Measurements from ENCODE around the gene HSPG2. TPM values are rescaled to one million over a fixed set of nuclear protein-coding genes. Genes with fewer than 3 reads are reported as not detected.
"Not testable (repeated sequence)": the region's sequence is repeated elsewhere in the genome, so short reads cannot be mapped to it uniquely, and the experiment has no call there.

Gene HSPG2
- total RNA-seq, 1 donor, result 265 TPM

DNA sequence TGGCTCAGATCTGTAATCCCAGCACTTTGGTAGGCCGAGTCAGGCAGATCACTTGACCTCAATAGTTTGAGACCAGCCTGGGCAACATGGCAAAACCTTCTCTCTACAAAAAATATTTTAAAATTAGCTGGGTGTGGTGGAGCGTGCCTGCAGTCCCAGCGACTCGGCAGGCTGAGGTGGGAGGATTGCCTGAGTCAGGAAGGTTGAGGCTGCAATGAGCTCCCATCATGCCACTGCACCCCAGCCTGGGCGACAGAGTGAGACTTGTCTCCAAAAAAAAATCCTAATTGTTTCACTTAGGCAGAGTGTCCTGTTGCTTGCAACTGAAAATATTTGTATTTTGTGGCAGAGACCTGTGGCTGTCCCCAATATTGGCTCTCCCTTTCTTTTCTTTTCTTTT lies 32.0 kb upstream of the HSPG2 start:
- H3K27me3 ChIP-seq (ENCODE audit: insufficient read depth, low read length); H2AFZ ChIP-seq (ENCODE audit: low read length); H3K4me2 ChIP-seq (ENCODE audit: insufficient read depth, low read length); H4K20me1 ChIP-seq (ENCODE audit: insufficient read depth, low read length); H3K79me2 ChIP-seq (ENCODE audit: insufficient read depth, low read length); H3K9me3 ChIP-seq (ENCODE audit: low read depth, low read length); H3K27ac ChIP-seq (ENCODE audit: low read depth, low read length); H3K36me3 ChIP-seq (ENCODE audit: insufficient read depth, low read length); DNase-seq (ENCODE audit: insufficient read length, low spot score, missing footprints); H3K4me3 ChIP-seq (ENCODE audit: insufficient read depth, low read length): not testable (repeated sequence)
- peaks cover 12% of the 10 kb centered on the region for H3K4me1 ChIP-seq (ENCODE audit: insufficient read depth, low read length)

DNA sequence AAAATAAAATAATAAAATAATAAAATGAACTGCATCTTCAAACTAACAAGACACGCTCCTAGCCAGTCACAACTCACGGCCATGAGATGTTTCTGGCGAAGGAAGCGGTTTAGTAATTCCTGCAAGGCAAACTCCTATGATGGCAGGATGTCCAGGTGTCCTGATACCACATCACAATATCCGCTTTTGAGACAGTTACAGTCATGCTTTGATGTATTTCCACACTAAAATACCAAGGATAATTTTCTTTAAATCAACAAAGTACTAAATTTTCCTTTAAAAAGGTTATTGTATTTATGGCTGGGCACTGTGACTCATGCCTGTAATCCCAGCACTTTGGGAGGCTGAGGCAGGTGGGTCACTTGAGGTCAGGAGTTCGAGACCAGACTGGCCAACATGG lies 30.1 kb upstream of the HSPG2 start:
- not testable (repeated sequence) for H3K9me3 ChIP-seq (ENCODE audit: low read depth, low read length); H2AFZ ChIP-seq (ENCODE audit: low read length); H3K79me2 ChIP-seq (ENCODE audit: insufficient read depth, low read length); H3K27ac ChIP-seq (ENCODE audit: low read depth, low read length); H3K27me3 ChIP-seq (ENCODE audit: insufficient read depth, low read length); H4K20me1 ChIP-seq (ENCODE audit: insufficient read depth, low read length); H3K4me2 ChIP-seq (ENCODE audit: insufficient read depth, low read length); DNase-seq (ENCODE audit: insufficient read length, low spot score, missing footprints); H3K36me3 ChIP-seq (ENCODE audit: insufficient read depth, low read length); H3K4me3 ChIP-seq (ENCODE audit: insufficient read depth, low read length)
- H3K4me1 ChIP-seq (ENCODE audit: insufficient read depth, low read length), result peaks cover 12% of the 10 kb centered on the region

DNA sequence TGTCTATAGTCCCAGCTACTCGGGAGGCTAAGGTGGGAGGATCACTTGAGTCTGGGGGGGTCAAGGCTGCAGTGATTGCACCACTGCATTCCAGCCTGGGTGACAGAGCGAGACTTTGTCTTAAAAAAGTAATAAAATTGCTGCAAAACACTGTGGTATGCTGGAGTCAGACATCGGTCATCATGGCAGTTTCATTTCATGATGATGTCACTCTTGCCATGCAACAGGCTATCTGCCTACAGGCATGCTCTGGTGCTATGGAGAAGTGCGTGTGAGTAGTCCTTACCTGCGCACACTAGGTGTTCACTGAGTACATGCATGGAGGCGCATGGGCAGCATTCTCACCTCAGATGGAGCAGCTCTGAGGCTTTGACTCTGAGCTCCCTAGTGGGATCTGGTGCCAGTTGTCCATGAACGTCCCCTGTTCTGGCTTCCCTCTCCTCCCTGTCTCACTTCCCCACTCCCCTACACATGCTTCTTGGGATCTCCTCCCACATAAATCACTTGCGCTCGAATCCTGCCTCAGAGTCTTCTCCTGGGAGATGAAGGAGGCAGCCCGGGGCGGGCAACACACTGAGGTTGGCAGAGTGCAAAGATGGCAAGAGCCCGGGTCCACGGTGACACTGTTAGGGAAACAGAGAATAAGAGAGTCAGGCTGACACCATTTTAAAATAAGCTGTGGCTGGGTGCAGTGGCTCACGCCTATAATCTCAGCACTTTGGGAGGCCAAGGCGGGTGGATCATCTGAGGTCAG lies 29.3 kb upstream of the HSPG2 start:
- peaks cover 12% of the 10 kb centered on the region for H3K4me1 ChIP-seq (ENCODE audit: insufficient read depth, low read length)
- no peaks in the 10 kb centered on the region for H3K79me2 ChIP-seq (ENCODE audit: insufficient read depth, low read length)
- no peak overlapping the region for H3K27ac ChIP-seq (ENCODE audit: low read depth, low read length)
- H3K27me3 ChIP-seq (ENCODE audit: insufficient read depth, low read length), result no peaks in the 10 kb centered on the region
- H3K9me3 ChIP-seq (ENCODE audit: low read depth, low read length), result no peaks in the 10 kb centered on the region
- no peak overlapping the region for H3K4me3 ChIP-seq (ENCODE audit: insufficient read depth, low read length)
- DNase-seq (ENCODE audit: insufficient read length, low spot score, missing footprints), result peak; percentile 90
- H4K20me1 ChIP-seq (ENCODE audit: insufficient read depth, low read length), result no peaks in the 10 kb centered on the region
- TF ChIP-seq, protein P1, sequence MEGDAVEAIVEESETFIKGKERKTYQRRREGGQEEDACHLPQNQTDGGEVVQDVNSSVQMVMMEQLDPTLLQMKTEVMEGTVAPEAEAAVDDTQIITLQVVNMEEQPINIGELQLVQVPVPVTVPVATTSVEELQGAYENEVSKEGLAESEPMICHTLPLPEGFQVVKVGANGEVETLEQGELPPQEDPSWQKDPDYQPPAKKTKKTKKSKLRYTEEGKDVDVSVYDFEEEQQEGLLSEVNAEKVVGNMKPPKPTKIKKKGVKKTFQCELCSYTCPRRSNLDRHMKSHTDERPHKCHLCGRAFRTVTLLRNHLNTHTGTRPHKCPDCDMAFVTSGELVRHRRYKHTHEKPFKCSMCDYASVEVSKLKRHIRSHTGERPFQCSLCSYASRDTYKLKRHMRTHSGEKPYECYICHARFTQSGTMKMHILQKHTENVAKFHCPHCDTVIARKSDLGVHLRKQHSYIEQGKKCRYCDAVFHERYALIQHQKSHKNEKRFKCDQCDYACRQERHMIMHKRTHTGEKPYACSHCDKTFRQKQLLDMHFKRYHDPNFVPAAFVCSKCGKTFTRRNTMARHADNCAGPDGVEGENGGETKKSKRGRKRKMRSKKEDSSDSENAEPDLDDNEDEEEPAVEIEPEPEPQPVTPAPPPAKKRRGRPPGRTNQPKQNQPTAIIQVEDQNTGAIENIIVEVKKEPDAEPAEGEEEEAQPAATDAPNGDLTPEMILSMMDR (IDR thresholded peaks at IDR 0.05; ENCODE audit: extremely low read depth, low read depth, low read length), result no peak
- no peak overlapping the region for H2AFZ ChIP-seq (ENCODE audit: low read length)
- H3K36me3 ChIP-seq (ENCODE audit: insufficient read depth, low read length), result no peaks in the 10 kb centered on the region
- peak overlapping the region; percentile 51 for H3K4me2 ChIP-seq (ENCODE audit: insufficient read depth, low read length)

DNA sequence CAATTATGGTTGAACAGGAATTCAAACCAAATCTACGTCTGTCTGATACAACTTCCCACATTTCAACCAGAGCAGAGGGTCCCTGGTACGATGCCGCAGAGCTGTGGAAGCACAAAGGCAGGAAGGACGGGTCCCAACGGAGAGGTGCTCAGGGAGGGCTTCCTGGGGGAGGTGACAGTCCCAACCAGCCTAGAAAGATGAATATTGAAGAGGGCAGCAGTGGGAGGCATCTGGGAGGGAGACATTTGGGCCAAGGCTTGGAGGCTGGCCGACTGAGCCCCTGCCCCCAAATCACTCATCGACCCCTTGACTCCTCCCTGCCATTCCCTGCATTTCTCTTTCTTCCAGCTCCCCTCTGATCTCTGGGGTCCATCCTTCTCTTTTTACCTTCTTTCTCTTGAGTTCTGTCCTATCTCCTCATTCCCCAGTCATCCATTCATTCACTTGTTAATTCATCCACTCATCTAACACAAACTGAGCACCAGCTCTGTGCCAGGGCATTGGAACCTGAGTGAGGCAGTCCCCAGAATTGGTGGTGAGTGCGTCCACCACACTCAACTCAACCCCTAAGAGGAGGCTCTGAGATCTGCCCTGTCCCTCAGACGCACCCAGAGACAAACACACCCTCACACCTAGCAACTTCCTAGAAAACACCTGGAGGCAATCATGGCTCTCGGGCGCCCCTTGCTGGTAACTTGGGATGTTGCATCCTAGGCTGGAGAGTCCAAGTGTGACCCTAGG lies 26.5 kb upstream of the HSPG2 start:
- Histone ChIP-seq H3K79me2 (ENCODE audit: insufficient read depth, low read length) (no peaks in the 10 kb centered on the region), H3K4me3 (ENCODE audit: insufficient read depth, low read length) (no peak overlapping the region), H3K27me3 (ENCODE audit: insufficient read depth, low read length) (no peaks in the 10 kb centered on the region), H4K20me1 (ENCODE audit: insufficient read depth, low read length) (no peaks in the 10 kb centered on the region), H3K9me3 (ENCODE audit: low read depth, low read length) (no peaks in the 10 kb centered on the region), H2AFZ (ENCODE audit: low read length) (no peak overlapping the region), H3K27ac (ENCODE audit: low read depth, low read length) (no peak overlapping the region), H3K4me2 (ENCODE audit: insufficient read depth, low read length) (no peak overlapping the region), H3K36me3 (ENCODE audit: insufficient read depth, low read length) (no peaks in the 10 kb centered on the region), H3K4me1 (ENCODE audit: insufficient read depth, low read length) (peaks cover 12% of the 10 kb centered on the region)
- peak; percentile 89 for DNase-seq (ENCODE audit: insufficient read length, low spot score, missing footprints)
- TF ChIP-seq, protein P1 (IDR thresholded peaks at IDR 0.05; ENCODE audit: extremely low read depth, low read depth, low read length), result peak; percentile 89

DNA sequence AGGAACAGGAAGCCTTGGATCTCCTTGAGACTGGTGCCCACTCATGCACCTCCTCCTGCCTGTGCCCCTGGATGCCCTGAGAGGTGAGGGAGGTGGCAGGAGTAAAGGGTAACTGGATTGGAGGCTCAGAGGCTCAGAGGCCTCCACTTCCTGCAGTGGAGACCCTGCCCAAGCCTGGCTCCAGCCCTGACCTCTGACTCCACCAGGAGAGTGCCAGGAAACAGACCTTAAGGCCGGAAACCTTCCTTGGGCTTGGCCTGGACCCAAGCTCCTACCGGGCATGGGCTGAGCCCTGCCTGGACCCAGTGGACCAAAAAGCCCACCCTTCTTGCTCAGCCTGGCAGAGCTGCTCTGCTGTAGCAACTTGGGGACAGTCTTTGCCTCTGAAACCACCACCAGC lies 24.7 kb upstream of the HSPG2 start:
- TF ChIP-seq, protein P1 (IDR thresholded peaks at IDR 0.05; ENCODE audit: extremely low read depth, low read depth, low read length), result no peak

More for the DNA sequence above, 24.7 kb upstream of the HSPG2 start:
- H3K4me2 ChIP-seq (ENCODE audit: insufficient read depth, low read length), result no peak overlapping the region
- DNase-seq (ENCODE audit: insufficient read length, low spot score, missing footprints), result no peak
- no peaks in the 10 kb centered on the region for H3K79me2 ChIP-seq (ENCODE audit: insufficient read depth, low read length)
- no peaks in the 10 kb centered on the region for H3K27me3 ChIP-seq (ENCODE audit: insufficient read depth, low read length)
- H4K20me1 ChIP-seq (ENCODE audit: insufficient read depth, low read length), result no peaks in the 10 kb centered on the region
- H2AFZ ChIP-seq (ENCODE audit: low read length), result no peak overlapping the region
- H3K36me3 ChIP-seq (ENCODE audit: insufficient read depth, low read length), result no peaks in the 10 kb centered on the region
- peaks cover 15% of the 10 kb centered on the region for H3K4me1 ChIP-seq (ENCODE audit: insufficient read depth, low read length)
- no peaks in the 10 kb centered on the region for H3K9me3 ChIP-seq (ENCODE audit: low read depth, low read length)
- no peak overlapping the region for H3K4me3 ChIP-seq (ENCODE audit: insufficient read depth, low read length)
- H3K27ac ChIP-seq (ENCODE audit: low read depth, low read length), result no peak overlapping the region
